NT2/D1 (cell line): ENCODE measurements around the gene PARN.
"Not testable (repeated sequence)": the region's sequence is repeated elsewhere in the genome, so short reads cannot be mapped to it uniquely, and the experiment has no call there.

ENCODE experiments used
- DNase-seq: peaks from one replicate; pipeline ENCODE4 v3.0.0-alpha.2; 2011; ENCODE audit warnings: low read depth, low spot score
- H3K27me3 ChIP-seq: 2 replicates; pipeline ENCODE4 v1.6.0; 2011; ENCODE audit warnings: mild to moderate bottlenecking; ENCODE audit not compliant: insufficient read length, insufficient read depth
- H3K36me3 ChIP-seq: 2 replicates; pipeline ENCODE4 v1.6.1; 2011; ENCODE audit warnings: mild to moderate bottlenecking, low read length, mixed read lengths; ENCODE audit not compliant: insufficient read depth, insufficient read length
- H3K4me1 ChIP-seq: 2 replicates; pipeline ENCODE4 v1.5.1; 2011; ENCODE audit not compliant: insufficient read depth, insufficient read length
- H3K4me3 ChIP-seq: 2 replicates; pipeline ENCODE4 v1.5.1; 2011; ENCODE audit warnings: low read depth; ENCODE audit not compliant: insufficient read length
- H3K9ac ChIP-seq: 2 replicates; pipeline ENCODE4 v1.6.0; 2011; ENCODE audit warnings: low read depth; ENCODE audit not compliant: insufficient read length
- H3K9me3 ChIP-seq: 2 replicates; pipeline ENCODE4 v1.5.1; 2011; ENCODE audit warnings: mild to moderate bottlenecking, low read length; ENCODE audit not compliant: insufficient read depth
- SUZ12 ChIP-seq: IDR thresholded peaks from 2 replicates; pipeline ENCODE4 v1.6.1; 2011; ENCODE audit not compliant: insufficient read length, insufficient read depth; ENCODE audit errors: extremely low read depth
- YY1 ChIP-seq: IDR thresholded peaks from 2 replicates; pipeline ENCODE4 v1.6.1; 2011; ENCODE audit not compliant: insufficient read length, insufficient read depth
- ZNF274 ChIP-seq: IDR thresholded peaks from 2 replicates; pipeline ENCODE4 v1.6.1; 2011; ENCODE audit warnings: mild to moderate bottlenecking, low read depth, low read length

Gene PARN

GRCh38 chr16:14640538-14640937 is 10.5 kb upstream of the PARN start:
- Histone ChIP-seq H3K36me3 (peaks cover 69% of the 10 kb centered on the region), H3K9me3 (no peaks in the 10 kb centered on the region), H3K4me1 (no peaks in the 10 kb centered on the region), H3K4me3 (no peak overlapping the region), H3K9ac (no peak overlapping the region), H3K27me3 (no peaks in the 10 kb centered on the region)
- DNase-seq: no peak
- TF ChIP-seq YY1: no peak
- no peak for TF ChIP-seq SUZ12

GRCh38 chr16:14636951-14637240 is 6.8 kb upstream of the PARN start:
- DNase-seq, H3K4me1 ChIP-seq, H3K9me3 ChIP-seq, H3K4me3 ChIP-seq, H3K27me3 ChIP-seq: not testable (repeated sequence)
- Histone ChIP-seq H3K36me3 (peaks cover 52% of the 10 kb centered on the region), H3K9ac (peak overlapping the region; percentile 74)

GRCh38 chr16:14636179-14636950 is 6.3 kb upstream of the PARN start:
- not testable (repeated sequence) for H3K4me1 ChIP-seq, H3K27me3 ChIP-seq, H3K4me3 ChIP-seq, DNase-seq, H3K9me3 ChIP-seq
- peaks cover 50% of the 10 kb centered on the region for H3K36me3 ChIP-seq
- H3K9ac ChIP-seq: peak overlapping the region; percentile 74

- Histone ChIP-seq H3K4me3 (no peak overlapping the region), H3K9ac (peak overlapping the region; percentile 72), H3K9me3 (no peaks in the 10 kb centered on the region)
Observed at GRCh38 chr16:14635395-14636165, 5.5 kb upstream of the PARN start.

GRCh38 chr16:14634389-14634725 is 4.3 kb upstream of the PARN start:
- no peak for TF ChIP-seq YY1
- no peak for TF ChIP-seq ZNF274
- TF ChIP-seq SUZ12: no peak
- no peaks in the 10 kb centered on the region for H3K27me3 ChIP-seq
- H3K4me3 ChIP-seq: peak overlapping the region; percentile 97
- H3K36me3 ChIP-seq: peaks cover 31% of the 10 kb centered on the region
- peaks cover 9% of the 10 kb centered on the region for H3K4me1 ChIP-seq
- H3K9ac ChIP-seq: no peak overlapping the region
- no peaks in the 10 kb centered on the region for H3K9me3 ChIP-seq
- DNase-seq: no peak

More at GRCh38 chr16:14635395-14636165, 5.5 kb upstream of the PARN start:
- H3K27me3 ChIP-seq: no peaks in the 10 kb centered on the region
- peaks cover 9% of the 10 kb centered on the region for H3K4me1 ChIP-seq
- no peak for TF ChIP-seq ZNF274
- peaks cover 43% of the 10 kb centered on the region for H3K36me3 ChIP-seq
- DNase-seq: no peak

GRCh38 chr16:14632693-14633569 is 2.9 kb upstream of the PARN start, which contains the start of gene BFAR:
TSS of gene BFAR (plus strand) at chr16:14632951. CDS start at chr16:14644347, 11,396 bp downstream.
- DNase-seq: peak; percentile 98
- H3K4me3 ChIP-seq: peak within 1 kb of the TSS; percentile 97
- no peaks in the 10 kb centered on the region for H3K27me3 ChIP-seq
- peak within 1 kb of the TSS; percentile 99 for H3K9ac ChIP-seq
- no peaks in the 10 kb centered on the region for H3K9me3 ChIP-seq
- peaks cover 9% of the 10 kb centered on the region for H3K4me1 ChIP-seq
- TF ChIP-seq ZNF274: no peak
- peak; percentile 17 for TF ChIP-seq YY1
- H3K36me3 ChIP-seq: peaks cover 21% of the 10 kb centered on the region

- Histone ChIP-seq H3K36me3 (peaks cover 36% of the 10 kb centered on the region), H3K9ac (peak overlapping the region; percentile 12), H3K4me3 (peak overlapping the region; percentile 19)
- not testable (repeated sequence) for H3K27me3 ChIP-seq, H3K9me3 ChIP-seq, H3K4me1 ChIP-seq, DNase-seq
Observed at GRCh38 chr16:14630620-14631330, 715 bp upstream of the PARN start.
